GM18951 (cell line): ENCODE measurements around the gene GPR137B.

Source experiments
- POLR2A ChIP-seq: IDR thresholded peaks from 4 replicates; pipeline ENCODE4 v1.6.1; 2011; ENCODE audit warnings: mild to moderate bottlenecking; ENCODE audit not compliant: insufficient read length, insufficient read depth; ENCODE audit errors: extremely low read depth
- in situ Hi-C: fragments of 300-500 bp; cut with MboI; formaldehyde crosslinking; loops from one replicate; pipeline ENCODE4 v1.12.0; 2022; ENCODE audit warnings: low sequenced_read_pairs, mixed read lengths, inconsistent platforms; ENCODE audit not compliant: unreplicated experiment

The GPR137B gene

DNA sequence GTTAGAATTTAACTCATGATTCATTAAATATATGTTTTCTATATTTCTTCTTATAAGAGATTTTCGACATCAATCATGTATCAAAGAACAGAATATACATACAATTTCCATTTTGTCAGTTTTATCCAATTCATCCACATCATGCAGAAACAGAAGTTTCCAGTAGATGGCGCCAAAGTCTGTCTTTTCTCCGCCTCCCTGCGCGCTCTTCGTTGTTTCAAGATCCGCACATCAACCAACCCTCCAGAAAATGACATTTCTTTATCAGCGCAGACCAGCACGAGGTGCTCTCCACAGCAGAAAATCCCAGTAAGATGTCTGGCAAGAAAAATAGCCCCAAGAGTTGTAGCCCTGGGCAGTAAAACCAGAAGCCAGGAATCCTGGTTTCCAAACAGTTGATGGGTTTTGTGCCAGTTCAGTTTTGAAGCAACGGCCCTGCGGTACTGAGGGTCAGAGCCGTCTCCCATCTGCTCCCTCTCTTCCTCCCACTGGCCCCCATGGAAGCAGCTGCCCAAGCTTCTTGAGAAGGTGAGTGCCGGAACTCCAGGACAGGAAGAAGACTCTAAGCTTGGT, 38.6 kb upstream of the GPR137B start:
- in situ Hi-C loops, result loop anchor here (25.0 kb wide), 2 partner anchors 384 to 1284 kb away; no protein-coding TSS in a partner anchor
- no peak for TF ChIP-seq POLR2A

DNA sequence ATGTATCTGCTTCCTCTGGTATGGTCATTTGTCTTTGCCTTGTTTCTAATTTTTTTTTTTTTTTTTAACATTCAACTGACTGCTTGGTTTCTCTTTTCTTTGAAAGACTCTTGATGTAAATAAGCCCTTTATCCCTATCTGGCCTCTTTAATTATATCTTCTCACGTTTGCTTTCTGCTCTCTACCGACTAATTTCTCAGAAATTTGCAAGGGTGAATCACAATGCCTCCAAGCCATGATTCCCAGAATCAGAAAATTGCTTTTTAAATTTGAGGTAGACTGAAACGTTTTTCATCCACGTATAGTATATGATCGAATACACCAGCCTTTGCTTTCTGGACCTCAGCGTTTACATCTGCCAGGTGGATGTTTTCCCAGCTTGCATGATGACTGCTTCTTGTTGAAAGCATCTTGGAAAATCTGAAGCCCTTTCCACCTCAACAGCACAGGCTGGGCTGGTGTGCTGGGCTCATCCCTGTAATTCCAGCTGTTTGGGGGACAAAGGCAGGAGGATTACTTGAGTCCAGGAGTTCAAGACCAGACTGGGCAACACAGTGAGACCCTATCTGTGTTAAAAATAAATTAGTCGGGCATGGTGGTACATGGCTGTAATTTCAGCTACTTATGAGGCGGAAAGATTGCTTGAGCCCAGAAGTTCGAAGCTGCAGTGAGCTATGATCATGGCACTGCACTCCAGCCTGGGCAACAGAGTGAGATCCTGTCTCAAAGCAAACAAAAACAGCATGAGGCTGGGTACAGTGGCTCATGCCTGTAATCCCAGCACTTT, 35.0 kb upstream of the GPR137B start:
- TF ChIP-seq POLR2A, result no peak
- in situ Hi-C loops, result loop anchor here (25.0 kb wide), 2 partner anchors 380 to 1280 kb away; no protein-coding TSS in a partner anchor

DNA sequence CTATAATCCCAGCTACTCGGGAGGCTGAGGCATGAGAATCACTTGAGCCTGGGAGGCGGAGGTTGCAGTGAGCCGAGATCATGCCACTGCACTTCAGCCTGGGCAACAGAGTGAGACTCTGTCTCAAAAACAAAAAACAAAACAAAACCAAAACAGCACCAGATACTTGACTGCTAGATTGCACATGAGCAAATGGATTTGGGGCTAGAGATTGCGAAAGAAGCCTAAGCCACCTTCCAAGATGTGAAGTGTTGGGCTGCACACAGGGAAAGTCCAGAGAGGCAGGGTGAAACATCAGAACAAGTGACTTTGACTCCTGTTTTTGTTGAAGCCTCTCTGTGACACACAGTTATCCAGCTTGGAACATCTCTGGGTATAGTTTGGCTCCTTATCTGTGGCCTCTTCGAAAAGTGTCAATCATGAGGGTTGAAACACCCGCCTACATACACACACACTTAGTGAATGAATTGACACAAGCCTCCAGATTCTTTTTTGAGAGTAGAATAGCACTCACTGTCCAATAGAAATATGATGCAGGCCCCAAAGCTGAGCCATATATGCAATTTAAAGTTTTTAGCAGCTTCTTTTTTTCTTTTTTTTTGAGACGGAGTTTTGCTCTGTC, 34.2 kb upstream of the GPR137B start:
- in situ Hi-C loops, result loop anchor here (25.0 kb wide), 2 partner anchors 379 to 1279 kb away; no protein-coding TSS in a partner anchor
- TF ChIP-seq POLR2A, result no peak

DNA sequence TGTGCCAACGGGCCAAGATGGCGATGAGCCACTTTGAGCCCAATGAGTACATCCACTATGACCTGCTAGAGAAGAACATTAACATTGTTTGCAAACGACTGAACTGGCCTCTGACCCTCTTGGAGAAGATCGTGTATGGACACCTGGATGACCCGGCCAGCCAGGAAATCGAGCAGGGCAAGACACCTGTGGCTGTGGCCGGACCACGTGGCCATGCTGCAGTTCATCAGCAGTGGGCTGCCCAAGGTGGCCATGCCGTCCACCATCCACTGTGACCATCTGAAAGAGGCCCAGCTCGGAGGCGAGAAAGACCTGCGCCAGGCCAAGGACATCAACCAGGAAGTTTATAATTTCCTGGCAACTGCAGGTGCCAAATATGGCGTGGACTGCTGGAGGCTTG, 32.2 kb upstream of the GPR137B start:
- in situ Hi-C loops, result loop anchor here (25.0 kb wide), 2 partner anchors 377 to 1277 kb away; no protein-coding TSS in a partner anchor
- no peak for TF ChIP-seq POLR2A

DNA sequence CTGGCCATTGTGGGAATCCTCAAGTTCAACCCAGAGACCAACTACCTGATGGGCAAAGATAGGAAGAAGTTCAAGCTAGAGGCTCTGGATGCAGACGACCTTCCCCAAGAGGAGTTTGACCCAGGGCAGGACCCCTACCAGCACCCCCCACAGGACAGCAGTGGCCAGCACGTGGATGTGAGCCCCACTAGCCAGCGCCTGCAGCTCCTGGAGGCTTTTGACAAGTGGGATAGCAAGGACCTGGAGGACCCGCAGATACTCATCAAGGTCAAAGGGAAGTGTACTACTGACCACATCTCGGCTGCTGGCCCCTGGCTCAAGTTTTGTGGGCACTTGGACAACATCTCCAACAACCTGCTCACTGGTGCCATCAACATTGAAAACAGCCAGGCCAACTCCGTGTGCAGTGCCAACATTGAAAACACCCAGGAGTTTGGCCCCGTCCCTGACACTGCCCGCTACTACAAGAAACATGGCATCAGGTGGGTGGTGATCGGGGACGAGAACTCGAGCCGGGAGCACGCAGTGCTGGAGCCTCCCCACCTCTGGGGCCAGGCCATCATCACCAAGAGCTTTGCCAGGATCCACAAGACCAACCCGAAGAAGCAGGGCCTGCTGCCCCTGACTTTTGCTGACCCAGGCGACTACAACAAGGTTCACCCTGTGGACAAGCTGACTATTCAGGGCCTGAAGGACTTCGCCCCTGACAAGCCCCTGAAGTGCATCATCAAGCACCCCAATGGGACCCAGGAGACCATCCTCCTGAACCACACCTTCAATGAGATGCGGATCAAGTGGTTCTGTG, 30.6 kb upstream of the GPR137B start:
- no peak for TF ChIP-seq POLR2A
- in situ Hi-C loops, result loop anchor here (25.0 kb wide), 2 partner anchors 376 to 1276 kb away; no protein-coding TSS in a partner anchor

DNA sequence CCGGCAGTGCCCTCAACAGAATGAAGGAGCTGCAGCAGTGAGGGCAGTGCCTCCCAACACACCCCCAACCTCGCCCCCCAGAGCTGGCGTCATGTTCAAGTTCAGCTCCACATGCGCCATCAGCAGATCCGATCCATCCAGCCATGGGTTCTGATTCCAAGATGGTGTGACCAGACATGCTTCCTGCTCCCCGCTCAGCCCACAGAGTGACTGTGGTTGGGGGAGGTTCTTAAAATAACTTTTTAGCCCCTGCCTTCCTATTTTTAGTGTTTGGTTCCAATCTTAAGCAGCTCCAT, 30.1 kb upstream of the GPR137B start:
- in situ Hi-C loops, result loop anchor here (25.0 kb wide), 2 partner anchors 375 to 1275 kb away; no protein-coding TSS in a partner anchor

DNA sequence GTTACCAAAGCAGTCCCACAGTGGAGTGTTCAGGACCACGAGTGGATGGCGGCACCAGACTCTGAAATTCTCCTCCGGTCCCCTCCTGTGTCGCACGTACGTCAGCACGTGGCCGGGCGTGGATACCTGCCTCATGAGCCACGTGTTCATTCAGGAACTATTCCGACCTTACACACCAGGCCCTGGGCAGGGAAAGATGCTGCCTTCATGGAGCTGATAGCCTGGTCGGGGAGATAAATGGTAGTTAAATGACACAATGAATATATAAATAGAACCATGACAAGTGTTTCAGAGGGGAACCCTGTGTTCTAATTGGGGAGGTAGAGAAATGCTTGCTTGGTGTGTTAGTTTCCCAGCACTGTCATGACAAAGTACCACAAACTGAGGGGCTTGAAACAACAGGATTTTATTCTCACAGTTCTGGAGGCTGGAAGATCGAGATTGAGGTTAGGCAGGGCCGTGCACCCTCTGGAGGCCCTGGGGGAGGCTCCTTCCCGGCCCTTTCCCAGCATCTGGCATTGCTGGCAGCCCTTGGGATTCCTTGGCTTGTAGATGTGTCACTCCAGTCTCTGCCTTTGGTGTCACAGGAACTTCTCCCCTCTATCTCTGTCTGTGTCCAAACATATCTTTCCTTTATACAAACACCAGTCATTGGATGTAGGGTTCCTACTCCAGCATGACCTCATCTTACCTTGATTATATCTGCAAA, 28.9 kb upstream of the GPR137B start:
- no peak for TF ChIP-seq POLR2A
- in situ Hi-C loops, result loop anchor here (25.0 kb wide), 2 partner anchors 374 to 1274 kb away; no protein-coding TSS in a partner anchor

More for the DNA sequence above, 30.1 kb upstream of the GPR137B start:
- no peak for TF ChIP-seq POLR2A

DNA sequence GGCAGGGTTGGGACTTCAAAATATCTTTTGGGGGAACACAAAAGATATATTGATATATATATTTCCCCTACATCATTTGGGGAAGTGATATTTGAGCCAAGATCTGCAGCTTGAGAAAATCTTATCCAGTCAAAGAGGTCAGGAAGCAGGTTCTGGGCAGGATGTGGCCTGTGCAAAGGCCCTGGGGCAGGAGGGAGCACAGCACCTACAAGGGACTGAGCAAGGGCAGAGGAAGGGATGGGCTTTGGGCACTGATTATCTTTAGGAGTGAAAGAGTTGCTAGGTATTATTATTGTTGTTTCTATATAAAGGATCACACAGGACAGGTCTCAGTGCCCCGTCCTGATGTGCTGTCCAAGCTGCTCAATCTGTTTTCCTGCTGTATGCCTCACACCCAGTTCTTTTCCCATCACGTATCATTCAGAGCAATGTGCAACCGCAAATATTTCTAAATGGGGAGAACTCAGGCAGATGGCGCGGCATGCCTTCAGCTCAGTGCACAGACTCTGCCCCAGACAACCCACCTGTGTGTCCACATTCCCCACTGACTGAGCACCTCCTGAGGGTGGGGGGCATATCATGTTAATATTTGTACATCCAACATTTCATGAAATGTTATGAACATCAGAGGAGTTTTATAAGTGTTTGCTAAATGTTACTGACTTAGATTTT, 28.1 kb upstream of the GPR137B start:
- no peak for TF ChIP-seq POLR2A
- in situ Hi-C loops, result loop anchor here (25.0 kb wide), 2 partner anchors 373 to 1273 kb away; no protein-coding TSS in a partner anchor

DNA sequence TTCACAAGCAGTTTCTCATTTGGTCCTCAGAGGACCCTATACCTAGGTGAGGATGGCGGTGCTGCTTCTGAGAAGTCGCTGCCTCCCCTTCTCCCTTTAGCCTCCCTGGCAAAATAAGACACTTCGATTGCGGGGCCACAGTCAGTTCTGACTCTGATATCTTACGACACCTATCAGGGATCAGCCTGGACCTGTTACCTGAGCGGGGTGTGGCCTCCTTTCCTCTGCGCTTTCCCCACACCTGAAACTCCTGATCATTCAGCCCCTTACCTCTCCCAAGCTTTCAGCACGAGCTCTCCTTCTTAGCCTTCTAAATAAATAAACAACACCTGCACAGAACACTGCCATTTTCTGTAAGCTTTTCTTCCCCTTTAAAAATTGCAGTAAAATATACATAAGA, 24.6 kb upstream of the GPR137B start:
- in situ Hi-C loops, result loop anchor here (25.0 kb wide), 2 partner anchors 370 to 1270 kb away; no protein-coding TSS in a partner anchor
- no peak for TF ChIP-seq POLR2A

DNA sequence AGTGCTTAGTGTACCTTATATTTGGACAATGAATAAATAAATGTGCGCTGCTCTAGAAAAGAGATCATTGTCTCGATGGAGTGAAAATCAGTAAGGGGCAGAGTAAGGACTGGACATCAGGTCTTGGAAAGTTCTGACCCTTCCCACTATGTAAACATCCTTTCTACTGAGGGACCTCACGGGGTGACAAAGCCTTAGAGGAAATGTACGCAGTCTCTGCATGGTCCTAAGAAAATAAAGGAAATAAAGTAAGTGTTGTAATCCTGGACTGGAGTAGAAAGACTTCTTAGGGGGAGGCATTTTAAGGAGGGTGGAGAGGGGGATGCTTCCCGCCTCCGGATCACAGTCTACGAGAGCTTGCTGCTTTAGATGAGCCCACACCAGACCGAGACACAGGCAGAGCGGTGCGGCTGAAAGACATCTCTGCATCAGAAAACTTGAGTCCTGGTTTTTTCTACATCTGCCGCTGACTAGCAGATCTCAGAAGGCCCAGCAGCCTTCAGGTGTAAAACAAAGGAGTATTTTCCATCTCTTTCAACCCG, 22.3 kb upstream of the GPR137B start:
- in situ Hi-C loops, result loop anchor here (25.0 kb wide), 2 partner anchors 367 to 1267 kb away; no protein-coding TSS in a partner anchor
- no peak for TF ChIP-seq POLR2A

DNA sequence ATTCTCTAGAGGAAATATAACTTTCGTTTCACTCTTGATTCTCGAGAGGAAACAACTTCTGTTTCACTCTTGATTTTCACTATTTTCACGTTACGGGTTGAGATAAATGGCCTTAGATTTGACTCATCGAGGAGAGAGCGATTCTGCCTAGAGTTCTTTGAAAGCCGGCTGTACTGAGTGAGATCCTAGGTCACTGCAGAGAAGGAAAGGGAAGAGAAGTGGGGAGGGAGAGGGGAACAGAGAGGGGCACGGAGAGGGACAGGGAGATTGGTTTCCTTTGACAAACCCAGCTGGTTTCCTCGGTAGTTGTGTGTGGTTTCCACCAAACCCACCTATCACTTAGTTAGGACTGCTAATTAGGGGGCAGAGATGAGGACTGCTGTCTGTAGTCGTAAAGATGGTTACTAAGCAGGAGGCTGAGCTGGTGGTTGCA, 21.6 kb upstream of the GPR137B start:
- in situ Hi-C loops, result loop anchor here (25.0 kb wide), 2 partner anchors 367 to 1267 kb away; no protein-coding TSS in a partner anchor
- no peak for TF ChIP-seq POLR2A

DNA sequence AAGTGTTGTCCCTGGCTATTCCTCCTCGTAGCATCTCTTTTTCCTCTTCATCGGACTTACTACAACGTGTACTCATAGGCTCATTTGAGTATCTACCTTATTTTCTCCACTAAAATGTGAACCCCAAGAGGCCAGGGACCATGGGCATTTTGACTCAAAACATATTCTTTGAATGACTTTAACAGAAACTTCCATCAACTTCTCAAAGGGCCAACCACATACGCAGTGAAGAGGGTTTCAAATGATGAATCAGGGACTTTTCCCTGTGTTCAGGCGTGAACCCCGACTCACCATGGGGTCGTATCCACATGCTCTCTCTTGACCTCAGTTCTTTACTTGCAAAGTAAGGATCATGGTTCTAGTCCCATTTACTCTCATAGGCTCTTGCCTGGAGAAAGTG, 20.2 kb upstream of the GPR137B start:
- no peak for TF ChIP-seq POLR2A
- in situ Hi-C loops, result loop anchor here (25.0 kb wide), 2 partner anchors 365 to 1265 kb away; no protein-coding TSS in a partner anchor
